Fibroblast of mammary gland (primary cell): ENCODE data around the gene TOP3B.

Experiments used
- DNase-seq: peaks from one replicate; pipeline ENCODE4 v3.0.0-alpha.2; 2010; ENCODE audit warnings: low read depth
- H3K4me3 ChIP-seq: 2 replicates; pipeline ENCODE4 v1.5.1; 2011; ENCODE audit warnings: low read depth, mild to moderate bottlenecking, low read length, moderate library complexity; ENCODE audit not compliant: control insufficient read depth
- CTCF ChIP-seq: conservative IDR thresholded peaks from 2 replicates; pipeline ENCODE4 v1.5.1; 2011; ENCODE audit warnings: low read depth, low read length, inconsistent platforms; ENCODE audit not compliant: control insufficient read depth, insufficient read depth

Gene TOP3B

GRCh38 chr22:21958360-21959273, 24.0 kb downstream of the TOP3B start:
- no peak overlapping the region for H3K4me3 ChIP-seq
- TF ChIP-seq CTCF: no peak
- DNase-seq: no peak

- peak within 1 kb of the TSS; percentile 67 for H3K4me3 ChIP-seq
- peak; percentile 45 for TF ChIP-seq CTCF
- peak; percentile 55 for DNase-seq
These were observed 29.7 kb downstream of the TOP3B start, which contains the start of gene PPM1F for GRCh38 chr22:21952586-21953571. Gene PPM1F, minus strand, starts transcription at chr22:21952848. Its CDS starts 6,800 bp downstream, at chr22:21946048.

- TF ChIP-seq CTCF: no peak
- peak overlapping the region; percentile 67 for H3K4me3 ChIP-seq
- peak; percentile 39 for DNase-seq
These were observed 30.6 kb downstream of the TOP3B start for GRCh38 chr22:21951931-21952465.

- DNase-seq: no peak
- no peak overlapping the region for H3K4me3 ChIP-seq
- no peak for TF ChIP-seq CTCF
These were observed 31.5 kb downstream of the TOP3B start for GRCh38 chr22:21951062-21951461.

- H3K4me3 ChIP-seq: no peak overlapping the region
- no peak for TF ChIP-seq CTCF
- no peak for DNase-seq
These were observed 32.6 kb downstream of the TOP3B start for GRCh38 chr22:21949948-21950347.

GRCh38 chr22:21949569-21949918, 33.0 kb downstream of the TOP3B start:
- H3K4me3 ChIP-seq: no peak overlapping the region
- DNase-seq: no peak
- TF ChIP-seq CTCF: no peak
